GM19372 (cell line): ENCODE data around the gene DHRS9.

Source experiments
- ATAC-seq: cut with Tn5 transposase; IDR thresholded peaks from one replicate; pipeline ENCODE4 v1.9.1; 2021; ENCODE audit warnings: mild to moderate bottlenecking, low read depth, moderate library complexity; ENCODE audit not compliant: unreplicated experiment

The DHRS9 gene

DNA sequence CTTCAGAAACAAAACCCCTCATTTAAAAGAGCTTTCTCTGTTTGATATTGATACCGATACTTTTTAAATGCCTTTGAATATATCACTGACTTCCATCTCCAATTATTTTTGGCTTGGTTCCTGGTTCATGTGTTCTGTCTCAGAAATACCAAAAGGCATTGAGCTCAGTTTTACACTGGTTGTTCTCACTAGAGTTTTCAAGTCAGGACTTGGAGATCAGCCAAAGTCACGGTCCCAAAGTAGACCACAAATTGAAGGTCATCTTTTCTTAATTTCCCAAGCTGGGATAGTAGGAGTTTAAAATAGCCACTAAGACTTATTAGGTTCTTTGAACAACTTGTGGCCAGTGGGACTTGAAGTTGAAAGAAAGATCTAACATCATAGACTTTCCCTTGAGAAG lies 24.2 kb downstream of the DHRS9 start:
- no peak for ATAC-seq

- no peak for ATAC-seq
These were observed 25.3 kb downstream of the DHRS9 start for GRCh38 chr2:169094676-169095075.

DNA sequence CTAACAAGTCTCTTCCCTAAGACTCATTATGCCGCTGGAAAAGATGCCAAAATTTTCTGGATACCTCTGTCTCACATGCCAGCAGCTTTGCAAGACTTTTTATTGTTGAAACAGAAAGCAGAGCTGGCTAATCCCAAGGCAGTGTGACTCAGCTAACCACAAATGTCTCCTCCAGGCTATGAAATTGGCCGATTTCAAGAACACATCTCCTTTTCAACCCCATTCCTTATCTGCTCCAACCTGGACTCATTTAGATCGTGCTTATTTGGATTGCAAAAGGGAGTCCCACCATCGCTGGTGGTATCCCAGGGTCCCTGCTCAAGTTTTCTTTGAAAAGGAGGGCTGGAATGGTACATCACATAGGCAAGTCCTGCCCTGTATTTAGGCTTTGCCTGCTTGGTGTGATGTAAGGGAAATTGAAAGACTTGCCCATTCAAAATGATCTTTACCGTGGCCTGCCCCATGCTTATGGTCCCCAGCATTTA lies 26.3 kb downstream of the DHRS9 start:
- no peak for ATAC-seq

GRCh38 chr2:169104848-169105247 lies 35.5 kb downstream of the DHRS9 start:
- no peak for ATAC-seq

DNA sequence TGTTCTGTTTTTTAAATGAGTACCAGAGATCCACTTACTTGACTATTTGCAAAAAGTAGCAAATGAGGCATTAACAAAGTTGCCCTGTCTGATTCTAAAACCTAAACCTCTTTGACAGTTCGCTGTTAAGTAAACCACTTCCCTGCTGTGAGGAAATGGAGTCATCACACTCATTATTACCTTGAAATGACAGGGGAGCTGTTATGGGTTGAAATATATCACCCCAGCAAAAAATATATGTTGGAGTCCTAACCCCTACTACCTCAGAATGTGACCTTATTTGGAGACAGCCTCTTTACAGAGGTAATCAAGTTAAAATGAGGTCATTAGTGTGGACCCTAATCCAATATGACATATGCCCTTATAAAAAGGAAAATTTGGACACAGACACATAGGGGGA lies 36.1 kb downstream of the DHRS9 start:
- ATAC-seq: no peak

GRCh38 chr2:169106134-169106533 lies 36.8 kb downstream of the DHRS9 start:
- ATAC-seq: no peak

- no peak for ATAC-seq
These were observed 37.5 kb downstream of the DHRS9 start for GRCh38 chr2:169106563-169107545.

DNA sequence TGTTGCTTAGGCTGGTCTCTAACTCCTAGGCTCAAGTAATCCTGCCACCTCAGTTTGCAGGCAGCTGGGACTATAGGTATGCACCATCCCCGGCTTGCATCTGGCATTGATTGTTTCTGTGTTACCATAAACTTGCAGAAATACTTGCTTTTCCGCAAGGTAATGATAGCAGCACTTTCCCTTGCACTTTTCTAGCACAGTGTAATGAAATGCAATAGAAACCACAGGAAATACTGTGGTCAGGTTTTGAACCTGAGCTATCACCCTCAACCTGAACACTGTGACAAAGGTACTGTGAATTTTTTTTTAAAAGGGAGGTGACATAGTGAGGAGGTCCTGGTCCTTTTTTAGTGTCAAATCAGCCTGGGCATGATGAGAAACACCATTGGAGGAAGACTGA lies 38.3 kb downstream of the DHRS9 start:
- ATAC-seq: peak; percentile 76

DNA sequence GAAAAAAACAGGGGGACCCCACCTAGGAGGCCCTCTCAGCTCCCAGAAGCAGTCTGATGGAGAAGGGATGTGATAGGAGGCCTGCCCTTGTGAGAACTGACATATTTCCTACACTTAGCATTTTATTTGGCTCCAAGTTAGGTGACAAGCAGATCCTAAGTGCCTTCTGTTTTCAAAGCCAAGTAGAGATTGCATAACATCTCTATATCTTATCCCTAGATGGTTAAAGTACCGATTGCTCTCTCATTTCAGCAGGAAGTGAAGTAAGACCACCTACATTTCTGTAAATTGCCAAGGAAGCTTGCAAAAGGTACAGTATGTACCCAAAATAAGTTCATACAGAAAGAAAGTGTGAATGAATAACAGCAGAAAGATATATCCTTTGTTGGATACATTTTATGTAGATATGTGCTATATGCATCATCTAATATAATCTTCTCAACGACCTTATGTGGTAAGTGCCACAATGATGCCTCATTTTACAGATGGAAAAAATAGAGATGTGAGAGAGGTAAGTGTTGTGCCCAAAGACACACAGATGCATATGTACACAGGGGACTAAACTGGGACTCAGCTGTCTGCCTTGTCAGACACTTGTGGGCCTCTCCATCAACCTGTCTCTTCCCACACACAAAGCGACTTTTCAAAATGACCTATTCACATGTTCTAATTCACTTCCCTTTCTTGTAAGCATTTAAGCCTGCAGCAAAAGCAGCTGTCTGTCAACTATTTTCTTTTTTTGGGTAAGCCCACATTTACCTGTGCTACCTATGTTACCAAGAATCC lies 38.9 kb downstream of the DHRS9 start:
- ATAC-seq: no peak

DNA sequence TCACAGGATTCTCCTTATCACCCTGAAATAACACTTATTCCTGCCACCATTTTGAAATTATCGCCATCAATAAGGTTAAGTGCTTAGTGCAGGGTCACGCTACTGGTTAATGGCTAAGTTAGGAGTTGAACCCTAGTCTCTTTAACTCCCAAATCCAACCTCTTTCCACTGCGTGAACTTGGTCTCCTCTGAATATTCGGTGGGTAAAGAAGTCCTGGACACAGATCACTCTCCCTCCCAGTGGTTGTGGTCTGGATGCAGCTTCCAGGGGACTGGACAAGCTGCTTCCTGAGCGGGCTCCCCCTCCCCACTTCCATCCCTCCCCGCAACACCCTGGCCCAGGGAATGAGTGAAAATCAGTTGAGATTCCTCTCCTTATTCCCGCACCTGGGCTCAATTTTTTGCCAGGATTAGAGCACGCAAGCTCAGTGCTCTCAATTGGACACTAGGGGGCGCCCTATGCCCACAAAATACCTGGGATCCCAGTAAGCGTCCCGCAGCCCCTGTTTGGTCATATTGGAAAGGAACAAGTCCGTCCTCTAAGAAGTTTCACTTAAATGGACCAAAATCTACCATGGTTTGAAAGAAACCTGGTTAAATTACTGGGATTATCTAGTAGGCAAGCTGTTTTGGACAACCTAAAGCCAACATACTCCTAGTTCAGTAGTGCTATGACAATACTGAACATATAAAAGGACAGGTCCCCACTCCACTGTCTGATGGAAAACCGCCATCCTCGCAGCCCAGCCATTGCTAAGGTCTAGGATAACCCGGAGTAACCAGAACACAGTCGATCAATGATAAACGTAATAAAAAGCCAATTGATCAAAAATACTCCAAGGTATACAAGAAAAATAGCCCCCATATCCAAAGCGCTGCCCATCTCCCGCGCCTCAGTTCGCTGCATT lies 40.4 kb downstream of the DHRS9 start:
- peak; percentile 63 for ATAC-seq

- ATAC-seq: no peak
These were observed 41.1 kb downstream of the DHRS9 start for GRCh38 chr2:169110419-169110818.

GRCh38 chr2:169110916-169111315 lies 41.6 kb downstream of the DHRS9 start:
- ATAC-seq: no peak

- no peak for ATAC-seq
These were observed 43.5 kb downstream of the DHRS9 start for GRCh38 chr2:169112841-169113240.

GRCh38 chr2:169114056-169114455 lies 44.7 kb downstream of the DHRS9 start:
- no peak for ATAC-seq

GRCh38 chr2:169116327-169116726 lies 47.0 kb downstream of the DHRS9 start:
- ATAC-seq: no peak

DNA sequence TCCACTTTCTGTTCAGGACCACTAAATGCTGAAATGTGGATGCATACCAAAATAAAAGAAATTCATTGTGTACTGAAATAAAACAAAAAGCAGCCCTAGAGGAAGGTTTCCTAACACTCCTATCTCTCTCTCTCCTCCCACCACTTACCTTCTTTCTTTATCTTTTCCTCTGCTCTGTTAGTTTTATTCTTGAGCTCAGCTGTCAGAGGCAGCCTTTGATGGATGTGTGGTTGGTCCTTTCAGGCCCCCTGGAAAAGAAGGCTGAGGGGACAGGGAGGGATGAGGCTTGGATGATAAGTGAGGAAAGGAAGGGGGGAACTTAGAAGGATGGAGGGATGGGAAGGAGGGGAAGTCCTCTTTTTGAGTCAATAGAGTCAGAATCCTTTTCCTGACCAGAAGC lies 47.6 kb downstream of the DHRS9 start:
- ATAC-seq: no peak

GRCh38 chr2:169118060-169118459 lies 48.7 kb downstream of the DHRS9 start:
- no peak for ATAC-seq

- no peak for ATAC-seq
These were observed 49.9 kb downstream of the DHRS9 start for GRCh38 chr2:169119123-169119760.

DNA sequence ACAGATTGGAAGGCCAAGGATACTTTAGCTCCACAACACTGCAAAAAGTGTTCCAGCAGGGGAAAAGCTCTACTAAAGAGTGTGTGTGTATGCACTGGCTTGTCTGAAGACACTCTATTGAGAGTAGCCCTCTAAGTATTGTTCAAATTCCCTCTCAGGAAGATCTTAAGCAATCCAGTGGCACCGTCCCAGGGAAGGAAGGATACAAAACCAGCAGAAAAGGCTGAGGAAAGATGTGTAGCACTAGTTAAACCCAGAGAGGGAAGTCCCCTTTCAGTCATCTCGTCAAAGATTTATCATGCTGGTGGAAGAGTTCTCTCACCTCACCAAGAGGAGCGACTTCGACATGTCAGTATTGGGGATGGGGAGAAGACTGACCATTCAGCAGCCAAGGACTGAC lies 50.5 kb downstream of the DHRS9 start:
- ATAC-seq: no peak

DNA sequence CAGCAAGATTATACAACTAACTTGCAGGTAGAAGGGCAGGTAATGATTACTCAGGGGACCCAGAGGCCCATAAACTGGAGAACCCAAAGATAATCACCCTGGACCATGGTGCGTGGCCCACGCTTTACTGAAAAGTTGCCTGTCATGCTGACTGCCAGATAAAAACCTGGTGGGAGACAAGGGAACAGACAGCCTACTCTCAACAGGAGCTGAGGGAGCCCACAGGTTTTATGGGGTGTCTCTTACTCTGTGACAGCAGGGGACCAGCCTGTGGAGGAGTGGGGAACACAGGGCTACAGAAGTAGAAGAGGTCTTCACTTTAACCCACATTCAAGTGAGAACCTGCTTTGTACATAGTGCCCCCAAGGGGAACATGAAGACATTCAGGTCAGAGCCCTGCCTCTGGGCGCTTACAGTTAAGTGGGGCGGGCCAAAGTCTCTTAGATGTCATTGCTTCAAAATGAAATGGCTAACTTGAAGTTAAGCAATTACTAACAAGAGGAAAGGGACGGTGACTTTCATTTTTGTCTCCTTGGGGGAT lies 60.4 kb downstream of the DHRS9 start:
- no peak for ATAC-seq
